Measurements from ENCODE around the gene KDM1B.

Gene KDM1B, protein sequence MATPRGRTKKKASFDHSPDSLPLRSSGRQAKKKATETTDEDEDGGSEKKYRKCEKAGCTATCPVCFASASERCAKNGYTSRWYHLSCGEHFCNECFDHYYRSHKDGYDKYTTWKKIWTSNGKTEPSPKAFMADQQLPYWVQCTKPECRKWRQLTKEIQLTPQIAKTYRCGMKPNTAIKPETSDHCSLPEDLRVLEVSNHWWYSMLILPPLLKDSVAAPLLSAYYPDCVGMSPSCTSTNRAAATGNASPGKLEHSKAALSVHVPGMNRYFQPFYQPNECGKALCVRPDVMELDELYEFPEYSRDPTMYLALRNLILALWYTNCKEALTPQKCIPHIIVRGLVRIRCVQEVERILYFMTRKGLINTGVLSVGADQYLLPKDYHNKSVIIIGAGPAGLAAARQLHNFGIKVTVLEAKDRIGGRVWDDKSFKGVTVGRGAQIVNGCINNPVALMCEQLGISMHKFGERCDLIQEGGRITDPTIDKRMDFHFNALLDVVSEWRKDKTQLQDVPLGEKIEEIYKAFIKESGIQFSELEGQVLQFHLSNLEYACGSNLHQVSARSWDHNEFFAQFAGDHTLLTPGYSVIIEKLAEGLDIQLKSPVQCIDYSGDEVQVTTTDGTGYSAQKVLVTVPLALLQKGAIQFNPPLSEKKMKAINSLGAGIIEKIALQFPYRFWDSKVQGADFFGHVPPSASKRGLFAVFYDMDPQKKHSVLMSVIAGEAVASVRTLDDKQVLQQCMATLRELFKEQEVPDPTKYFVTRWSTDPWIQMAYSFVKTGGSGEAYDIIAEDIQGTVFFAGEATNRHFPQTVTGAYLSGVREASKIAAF

DNA sequence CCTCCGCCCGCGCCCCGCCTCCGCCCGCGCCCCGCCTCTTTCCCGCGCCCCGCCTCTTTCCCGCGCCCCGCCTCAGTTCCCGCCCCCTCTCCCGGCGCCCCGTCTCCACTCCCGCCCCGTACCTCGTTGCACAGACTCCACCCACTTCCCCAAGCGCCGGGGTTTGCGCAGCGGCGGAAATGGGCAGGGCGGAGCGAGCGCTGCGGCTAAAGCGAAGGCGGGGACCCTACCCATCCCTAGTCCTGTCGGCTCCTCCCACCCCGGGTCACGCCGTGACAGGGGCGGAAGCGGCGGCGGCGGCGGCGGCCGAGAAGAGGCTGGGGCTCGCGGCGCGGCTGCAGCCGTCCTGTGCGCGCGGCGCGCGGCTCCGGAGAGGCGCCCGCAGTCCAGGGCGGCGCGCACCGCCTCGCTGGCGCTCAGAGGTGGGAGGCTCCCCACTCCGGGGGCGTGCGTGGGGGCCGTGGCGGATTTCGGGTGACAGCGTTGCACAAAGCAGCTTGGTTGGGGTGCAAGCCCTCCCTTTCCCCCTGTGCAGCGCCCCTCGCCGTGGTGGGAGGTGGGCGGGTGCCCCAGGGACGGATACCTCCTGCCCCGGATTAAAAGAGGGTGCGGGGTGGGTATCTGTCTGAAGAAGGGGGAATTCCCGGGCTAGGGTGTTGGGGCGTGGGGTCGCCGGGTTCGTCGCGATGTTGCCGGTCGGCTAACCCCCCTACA, at the start of gene KDM1B:
TSS of gene KDM1B (plus strand) at position 273 of the 714 bp plus-strand sequence. CDS start 4,474 bp downstream, outside the sequence.
- DNase-seq: peak; percentile 99

DNA sequence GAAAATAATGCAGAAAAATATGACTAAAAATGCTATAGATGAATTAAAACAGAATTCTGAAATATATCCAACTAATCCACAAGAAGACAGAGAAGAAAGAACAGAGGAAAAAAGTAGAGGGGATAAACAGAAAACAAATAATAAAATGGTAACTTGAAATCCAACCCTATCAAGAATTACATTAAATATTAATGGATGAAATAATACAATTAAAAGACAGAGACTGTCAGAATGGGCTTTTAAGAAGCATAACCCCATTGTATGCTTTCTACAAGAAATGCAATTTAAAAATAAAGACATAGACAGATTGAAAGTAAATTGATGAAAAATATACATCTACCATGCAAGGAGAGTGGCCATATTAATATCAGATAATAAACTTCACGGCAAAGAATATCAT, 48.2 kb upstream of the KDM1B start:
- DNase-seq: no peak

GRCh38 chr6:18110162-18110561, 45.1 kb upstream of the KDM1B start:
- DNase-seq: no peak

DNA sequence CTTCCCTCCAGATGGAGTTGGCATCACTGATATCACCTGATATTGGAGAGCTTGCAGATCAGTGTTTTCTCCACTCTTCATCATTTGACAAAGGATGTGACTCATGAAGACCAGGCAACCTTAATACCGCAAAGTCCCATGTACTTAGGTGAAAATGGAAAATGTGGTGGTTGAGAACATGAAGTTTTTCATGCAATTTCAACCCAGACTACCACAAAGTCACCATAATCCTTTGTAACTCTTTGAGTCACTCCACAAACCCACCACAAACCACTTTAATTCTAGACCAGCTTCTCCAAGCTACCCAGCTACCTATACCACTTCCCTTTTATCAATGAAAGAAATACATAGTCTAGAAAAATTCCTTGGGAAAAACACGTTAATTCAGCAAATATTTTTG, 39.9 kb upstream of the KDM1B start:
- DNase-seq: no peak

DNA sequence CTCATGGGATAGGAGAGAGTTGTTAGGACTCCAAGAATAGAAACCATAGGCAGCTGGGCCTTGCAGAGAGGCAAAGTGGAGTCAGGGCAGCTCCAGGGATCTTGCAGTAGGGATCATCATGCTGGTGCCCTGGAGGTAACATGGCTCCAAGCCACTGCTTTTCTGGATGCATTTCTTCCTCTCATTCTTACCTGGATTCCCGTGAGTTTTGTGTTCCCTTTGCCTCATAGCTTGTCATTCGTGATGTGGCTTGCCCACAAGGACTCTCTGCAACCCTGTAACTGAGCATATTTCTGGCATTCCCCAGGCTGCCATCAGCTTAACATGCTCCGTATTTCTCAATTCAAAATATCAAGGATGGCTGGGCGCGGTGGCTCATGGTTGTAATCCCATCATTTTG, 38.1 kb upstream of the KDM1B start:
- no peak for DNase-seq

GRCh38 chr6:18118330-18118729, 36.9 kb upstream of the KDM1B start:
- DNase-seq: no peak

GRCh38 chr6:18119236-18119635, 36.0 kb upstream of the KDM1B start:
- DNase-seq: no peak

DNA sequence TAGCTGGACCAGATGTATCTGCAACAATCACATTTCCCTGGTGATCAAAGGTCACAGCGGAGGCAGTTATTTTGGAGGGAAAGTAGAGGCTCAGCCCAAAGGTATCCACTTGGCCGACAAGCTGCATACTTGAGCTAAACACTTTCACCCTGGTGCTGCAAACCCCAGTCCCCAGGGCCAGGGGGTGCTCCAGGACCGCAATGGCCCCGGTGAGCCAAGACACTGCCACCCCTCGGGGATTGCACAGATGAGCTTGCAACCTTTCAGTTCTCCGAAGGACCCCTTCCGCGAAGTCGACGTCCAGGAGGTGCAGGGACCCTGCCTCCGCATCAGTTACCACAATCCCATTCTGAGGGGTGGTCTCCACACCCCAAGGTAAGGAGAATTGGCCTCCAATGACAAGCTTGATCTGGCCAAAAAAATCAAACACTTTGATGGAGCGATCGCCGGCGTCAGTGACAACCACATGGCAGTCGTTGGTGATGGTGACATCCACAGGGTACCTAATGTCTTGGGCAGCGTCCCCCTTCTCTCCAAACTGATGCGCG, 33.6 kb upstream of the KDM1B start:
- DNase-seq: no peak

- DNase-seq: peak; percentile 87
Measured at GRCh38 chr6:18122128-18123093, 32.8 kb upstream of the KDM1B start, which contains the start of gene NHLRC1. Gene NHLRC1, minus strand, starts transcription at chr6:18122677. Its CDS starts 71 bp downstream, at chr6:18122606.

DNA sequence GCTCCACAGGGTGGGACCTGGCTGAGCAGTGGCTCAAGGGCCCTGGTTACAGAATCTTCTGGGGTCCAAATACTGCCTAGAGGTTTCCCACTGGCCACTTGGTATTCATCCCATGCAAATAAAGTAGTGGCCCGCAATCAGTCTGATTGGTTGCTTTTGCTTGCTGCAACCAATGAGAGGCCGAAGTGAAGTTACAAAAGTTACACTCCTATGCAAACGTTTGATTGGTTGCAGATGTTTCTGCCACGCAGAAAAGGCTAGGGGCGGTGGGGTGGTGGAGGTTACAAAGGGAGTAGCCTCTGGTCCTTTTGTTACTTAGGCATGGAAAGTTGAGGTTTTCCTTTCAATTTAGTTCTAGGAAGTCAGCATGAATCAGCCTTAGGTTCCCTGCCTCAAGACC, 29.1 kb upstream of the KDM1B start:
- DNase-seq: no peak

- no peak for DNase-seq
Measured at GRCh38 chr6:18132346-18132745, 22.9 kb upstream of the KDM1B start.

DNA sequence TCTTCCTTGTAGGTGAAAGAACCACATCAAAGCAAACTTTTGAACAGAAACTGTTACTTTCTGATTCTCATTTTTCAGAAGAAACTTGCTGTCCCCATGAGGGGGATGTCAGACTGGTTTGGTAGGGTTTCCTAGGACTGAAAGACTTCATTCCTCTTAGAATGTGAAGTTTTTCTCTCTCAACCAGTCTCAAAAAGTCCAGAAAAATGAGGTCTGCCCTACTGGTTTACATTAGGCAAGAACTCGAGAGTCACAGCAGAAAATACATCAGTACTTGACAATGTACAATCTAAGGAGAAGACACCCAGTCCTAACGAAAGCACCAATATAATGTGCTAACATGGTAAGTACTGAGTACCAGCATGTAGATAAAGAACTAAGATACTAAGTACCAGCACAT, 20.1 kb upstream of the KDM1B start:
- no peak for DNase-seq

DNA sequence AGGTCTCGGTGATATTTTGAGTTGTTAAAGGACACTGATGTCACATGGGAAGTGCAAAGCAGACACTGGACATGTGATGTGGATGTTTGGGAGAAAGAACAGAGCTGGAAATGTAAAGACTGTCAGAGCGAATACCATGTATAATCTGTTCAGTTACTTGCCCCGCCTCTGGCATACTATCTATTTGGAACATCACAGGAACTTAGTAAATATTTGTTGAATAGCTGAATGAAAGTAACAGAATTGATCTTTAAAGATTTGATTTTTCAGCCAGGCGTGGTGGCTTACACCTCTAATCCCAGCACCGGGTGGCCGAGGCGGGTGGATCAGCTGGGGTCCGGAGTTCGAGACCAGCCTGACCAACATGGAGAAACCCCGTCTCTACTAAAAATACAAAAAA, 19.0 kb upstream of the KDM1B start:
- DNase-seq: no peak

- DNase-seq: no peak
Measured at GRCh38 chr6:18138906-18139305, 16.3 kb upstream of the KDM1B start.

GRCh38 chr6:18139935-18140621, 15.1 kb upstream of the KDM1B start:
- DNase-seq: no peak

GRCh38 chr6:18141805-18142590, 13.2 kb upstream of the KDM1B start:
- no peak for DNase-seq

DNA sequence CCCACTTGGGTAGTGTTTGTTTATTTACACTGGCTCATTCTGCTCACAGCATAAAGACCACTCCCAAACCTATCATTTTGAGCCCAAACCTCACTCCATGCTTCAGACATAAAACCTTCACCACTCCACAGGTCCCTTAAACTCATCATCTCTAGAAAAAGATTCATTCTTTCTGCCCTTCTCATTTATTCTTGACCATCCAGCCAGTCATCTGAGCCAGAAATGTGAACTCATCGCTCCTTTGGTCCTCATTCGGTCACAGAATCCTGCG, 12.7 kb upstream of the KDM1B start:
- DNase-seq: no peak

DNA sequence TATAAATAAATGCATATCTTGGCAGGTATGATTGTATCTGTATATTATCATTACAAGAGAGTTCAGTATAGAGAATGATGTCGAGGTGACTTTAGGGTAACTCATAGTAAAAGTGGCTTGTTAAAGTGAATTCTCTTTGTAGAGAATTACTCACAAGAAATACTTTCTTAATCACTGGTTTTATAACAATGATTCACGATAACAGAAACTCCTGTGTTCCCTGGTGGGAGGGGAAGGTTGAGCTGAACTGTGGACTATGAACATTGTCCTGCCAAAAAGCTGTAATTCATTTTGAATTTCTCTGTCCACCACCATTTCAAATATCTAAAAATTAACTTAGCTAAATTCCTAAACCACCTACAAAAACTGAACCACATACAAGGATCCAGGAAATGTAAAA, 8.1 kb upstream of the KDM1B start:
- DNase-seq: no peak

- DNase-seq: no peak
Measured at GRCh38 chr6:18147616-18148015, 7.6 kb upstream of the KDM1B start.

DNA sequence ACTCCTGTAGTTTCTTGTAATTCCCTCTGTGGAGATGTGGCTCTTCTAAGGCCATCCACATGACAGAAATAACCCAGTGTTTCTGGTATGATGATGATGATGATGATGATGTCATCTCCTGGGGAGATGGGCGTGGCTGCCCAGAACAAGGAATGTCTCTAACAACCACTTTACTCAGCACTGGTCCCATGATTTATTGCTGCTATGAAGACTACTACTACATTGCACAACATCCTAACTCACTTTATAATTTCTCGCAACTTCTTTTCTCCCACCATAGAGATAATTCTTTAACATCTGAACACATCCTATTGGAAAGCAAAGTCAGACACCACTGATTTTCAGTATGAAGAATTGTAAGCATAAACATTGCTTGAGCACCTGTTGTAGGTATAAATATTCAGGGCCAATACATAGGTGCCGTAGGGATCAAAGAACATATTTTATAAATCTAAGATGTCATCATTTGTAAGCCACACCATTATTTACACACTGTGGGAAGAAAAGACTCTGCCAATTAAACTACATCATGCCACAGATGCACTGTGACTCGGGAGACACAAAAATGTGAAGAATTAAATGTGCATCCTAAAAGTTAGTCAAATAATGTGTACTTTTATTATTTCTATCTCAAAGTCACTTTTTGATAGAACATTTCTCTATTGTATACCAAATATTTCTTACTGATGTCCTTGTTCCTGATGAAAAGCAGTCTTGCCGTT, 6.8 kb upstream of the KDM1B start:
- DNase-seq: no peak

All from activated CD8-positive, alpha-beta memory T cell treated with anti-CD3 and anti-CD28 coated beads for 24 hours (primary cell).